NCI-H345 treated with DMSO at 0.1 percent for 48 hours (cell line): Measurements from ENCODE around the gene FYTTD1.
A peak's percentile ranks its signal among the peaks of the same experiment; 100 is the strongest.

ENCODE experiments used
- DNase-seq: peaks from one replicate; lab custom pipeline; 2025; ENCODE audit not compliant: unreplicated experiment; lab: John Stamatoyannopoulos, UW

The FYTTD1 gene

DNA sequence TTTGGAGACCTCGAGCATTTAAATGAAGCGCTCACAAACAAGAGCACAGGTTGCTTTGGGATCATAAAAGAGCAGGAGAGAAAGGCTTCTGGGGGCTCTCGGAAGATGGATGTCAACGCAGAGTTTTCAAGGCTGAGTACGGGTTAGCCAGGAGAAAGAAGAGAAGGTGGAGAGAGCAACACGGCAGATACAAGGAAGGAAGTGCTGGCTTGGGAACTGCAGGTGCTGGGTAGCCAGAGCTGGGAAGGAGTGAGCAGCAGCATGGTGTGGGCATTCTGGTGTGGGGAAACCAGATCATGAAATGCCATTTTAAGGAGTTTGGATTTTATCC is 12.4 kb upstream of the FYTTD1 start:
- DNase-seq, result peak; percentile 72

DNA sequence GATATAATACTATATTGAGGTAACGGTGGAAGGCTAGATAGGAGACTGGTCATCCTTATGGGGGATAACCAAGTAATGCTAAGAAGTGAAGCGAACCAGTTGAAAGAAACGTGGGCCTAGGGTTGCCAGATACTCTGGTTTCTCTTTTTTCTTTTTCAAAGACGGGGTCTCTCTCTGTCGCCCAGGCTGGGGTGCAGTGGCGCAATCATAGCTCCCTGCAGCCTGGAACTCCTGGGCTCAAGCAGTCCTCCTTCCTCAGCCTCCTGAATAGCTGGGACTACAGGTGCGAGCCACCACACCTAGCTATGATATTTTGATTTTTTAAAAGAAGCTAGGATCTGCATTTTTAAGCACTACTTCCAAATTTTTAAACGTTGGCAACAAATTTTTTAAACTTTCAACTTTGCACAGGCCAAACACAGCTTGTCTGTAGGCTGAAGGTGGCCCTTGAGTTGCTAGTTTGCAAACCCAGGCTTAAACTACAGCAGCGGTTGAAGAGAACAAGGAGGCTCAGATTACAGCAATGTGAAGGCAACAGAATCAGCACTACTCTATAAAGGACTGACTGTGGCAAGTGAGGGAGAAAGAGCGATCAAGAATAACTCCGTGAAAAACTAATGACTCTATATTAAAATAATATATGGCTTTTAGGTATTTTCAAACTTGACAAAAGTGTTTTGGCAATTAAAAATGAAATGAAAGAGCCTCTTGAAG is 11.8 kb upstream of the FYTTD1 start:
- no peak for DNase-seq

DNA sequence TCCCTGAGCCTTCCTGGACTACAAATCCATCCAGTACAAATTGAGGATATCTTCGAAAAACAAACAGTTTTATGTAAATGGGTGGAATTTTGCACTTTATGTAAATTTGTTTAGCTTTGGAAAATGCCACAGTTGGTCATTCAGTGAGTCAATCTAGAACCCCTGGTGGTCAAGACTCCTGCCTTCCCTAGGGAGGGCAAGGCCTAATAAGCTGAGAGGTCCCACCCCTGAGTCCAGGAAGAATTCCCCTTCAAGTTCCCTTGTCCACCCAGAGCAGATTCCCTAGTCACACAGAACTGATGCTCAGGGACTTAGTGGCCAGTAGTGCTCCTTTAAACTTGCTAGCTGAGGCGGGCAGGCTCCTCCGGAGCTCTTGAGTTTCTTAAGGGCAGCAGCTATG is 6.9 kb upstream of the FYTTD1 start:
- DNase-seq, result no peak

GRCh38 chr3:197746209-197746608 is 3.5 kb upstream of the FYTTD1 start:
- no peak for DNase-seq

DNA sequence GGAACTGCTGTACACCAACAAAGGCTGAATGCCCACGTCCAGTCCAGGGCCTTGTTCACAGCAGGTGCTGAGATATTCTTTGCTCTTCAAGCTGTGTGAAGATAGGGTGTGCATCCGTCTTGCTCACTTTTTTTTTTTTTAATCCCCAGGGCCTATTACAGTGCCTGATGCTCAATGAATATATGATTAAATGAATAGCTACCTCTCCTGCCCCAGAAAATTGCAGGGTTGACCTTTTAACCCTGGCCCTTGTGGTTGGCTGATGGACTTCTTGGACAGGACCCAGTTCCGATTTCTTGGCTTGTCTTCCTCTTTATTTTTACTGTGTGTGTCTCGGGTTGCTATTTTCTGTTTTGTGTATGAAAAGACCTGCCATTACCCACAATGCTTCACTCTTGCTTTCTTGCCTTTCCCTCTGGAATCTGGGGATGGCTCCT is 2.9 kb upstream of the FYTTD1 start:
- DNase-seq, result no peak

DNA sequence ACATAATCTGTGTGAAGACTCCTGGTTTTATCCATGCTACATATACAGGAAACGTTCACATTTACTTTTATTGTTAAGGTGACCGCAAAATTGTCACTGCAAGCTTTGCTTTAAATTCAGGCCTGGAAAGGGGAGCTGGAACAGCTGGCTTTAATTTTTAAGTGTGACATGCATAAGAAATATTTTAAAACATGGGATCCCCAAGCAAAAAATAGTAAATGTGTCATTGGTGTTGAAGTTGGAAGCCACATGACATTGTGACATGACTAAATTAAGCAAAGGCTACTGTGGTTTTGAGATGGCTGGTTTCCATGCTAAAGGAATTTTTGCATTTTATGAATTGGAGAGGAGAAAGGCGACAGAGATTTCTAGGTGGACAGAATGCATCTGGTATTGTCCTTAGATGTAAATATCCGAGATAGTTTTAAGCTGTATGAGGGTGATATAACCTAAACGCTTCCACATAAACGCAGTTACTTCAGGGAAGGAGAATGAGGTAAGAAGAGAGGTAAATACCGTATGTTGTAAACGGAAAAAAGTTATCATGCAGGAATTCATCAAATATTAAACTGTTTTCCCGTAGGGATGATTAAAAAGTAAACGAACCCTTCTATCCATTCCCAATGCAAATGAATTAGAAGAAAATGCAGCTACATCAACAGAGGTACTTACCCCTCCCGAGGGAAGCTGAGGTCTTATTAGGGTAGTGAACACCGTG is 927 bp upstream of the FYTTD1 start:
- no peak for DNase-seq

DNA sequence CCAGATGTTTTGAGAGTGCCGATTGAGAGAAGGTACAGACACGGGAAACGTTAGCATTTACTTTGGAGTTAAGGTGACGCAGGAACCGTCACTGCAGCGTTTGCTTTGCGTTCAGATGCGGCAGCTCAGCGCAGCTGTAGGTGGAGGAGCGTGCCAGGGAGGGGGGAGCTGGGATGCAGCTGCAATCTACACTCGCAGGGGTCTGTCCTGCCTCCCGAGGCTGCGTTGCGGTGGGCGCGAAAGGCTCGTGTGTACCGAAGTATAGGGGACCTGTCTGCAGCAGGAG is 425 bp upstream of the FYTTD1 start:
- peak; percentile 78 for DNase-seq

GRCh38 chr3:197750396-197750831 is 731 bp downstream of the FYTTD1 start:
- peak; percentile 59 for DNase-seq

GRCh38 chr3:197750858-197751737 is 1.4 kb downstream of the FYTTD1 start:
- peak; percentile 59 for DNase-seq

- DNase-seq, result no peak
Observed at GRCh38 chr3:197752107-197752506, 2.4 kb downstream of the FYTTD1 start.

GRCh38 chr3:197753263-197753662 is 3.6 kb downstream of the FYTTD1 start:
- no peak for DNase-seq

GRCh38 chr3:197756704-197757103 is 7.0 kb downstream of the FYTTD1 start:
- no peak for DNase-seq

DNA sequence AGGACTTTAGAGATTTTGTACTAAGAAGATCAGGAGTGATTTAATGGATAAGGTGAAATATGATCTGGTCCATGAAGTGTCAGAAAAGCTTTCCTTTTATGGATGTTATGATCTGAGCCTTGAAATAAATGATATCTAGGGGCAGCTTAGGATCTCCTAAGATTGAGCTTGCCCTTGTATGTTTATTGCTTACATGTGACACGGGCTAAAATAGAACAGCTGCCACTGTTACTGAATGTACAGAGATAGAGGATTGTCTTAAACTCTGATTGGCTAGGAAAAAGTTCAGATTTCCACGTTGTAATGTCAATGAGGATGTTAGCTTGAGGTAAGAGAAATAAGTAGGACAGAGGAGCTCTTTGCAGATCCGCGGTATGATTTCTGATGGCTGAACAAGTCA is 8.8 kb downstream of the FYTTD1 start:
- DNase-seq, result no peak

- DNase-seq, result no peak
Observed at GRCh38 chr3:197761784-197762183, 12.1 kb downstream of the FYTTD1 start.

GRCh38 chr3:197775317-197775716 is 25.6 kb downstream of the FYTTD1 start:
- DNase-seq, result no peak

- no peak for DNase-seq
Observed at GRCh38 chr3:197782230-197782629, 32.5 kb downstream of the FYTTD1 start.

- DNase-seq, result no peak
Observed at GRCh38 chr3:197784019-197784585, 34.4 kb downstream of the FYTTD1 start.

GRCh38 chr3:197787412-197787811 is 37.7 kb downstream of the FYTTD1 start:
- no peak for DNase-seq

DNA sequence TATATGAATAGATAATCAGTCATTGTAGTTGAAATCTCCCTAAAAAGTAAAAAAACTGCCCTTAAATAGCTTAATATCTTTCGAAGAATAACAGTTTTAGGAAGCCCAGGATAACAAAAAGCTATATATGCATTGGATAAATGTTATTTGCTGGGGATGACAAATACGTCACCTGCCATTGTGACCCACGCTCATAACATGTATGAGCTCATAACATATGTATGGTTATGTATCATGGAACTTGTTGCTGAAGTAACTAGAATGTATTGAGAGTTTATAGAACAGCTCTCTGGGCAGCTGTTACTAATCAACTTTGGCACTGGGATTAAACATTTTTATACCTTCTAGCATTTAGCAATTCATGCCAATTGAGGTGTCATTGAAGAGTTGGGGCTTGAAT is 39.6 kb downstream of the FYTTD1 start:
- DNase-seq, result no peak

GRCh38 chr3:197790033-197790432 is 40.4 kb downstream of the FYTTD1 start:
- no peak for DNase-seq

GRCh38 chr3:197791113-197791891 is 41.6 kb downstream of the FYTTD1 start, which contains the start of gene LRCH3:
LRCH3 (plus strand) TSS chr3:197791254; CDS start chr3:197791279, 25 bp downstream.
- DNase-seq, result peak; percentile 74
